ENCODE measurements around the gene MSI2. TPM values are rescaled to one million over a fixed set of nuclear protein-coding genes. Genes with fewer than 3 reads are reported as not detected.
A peak's percentile ranks its signal among the peaks of the same experiment; 100 is the strongest.

MSI2 gene
- total RNA-seq, 1 experiment from 2014 or later: 75.0 TPM

DNA sequence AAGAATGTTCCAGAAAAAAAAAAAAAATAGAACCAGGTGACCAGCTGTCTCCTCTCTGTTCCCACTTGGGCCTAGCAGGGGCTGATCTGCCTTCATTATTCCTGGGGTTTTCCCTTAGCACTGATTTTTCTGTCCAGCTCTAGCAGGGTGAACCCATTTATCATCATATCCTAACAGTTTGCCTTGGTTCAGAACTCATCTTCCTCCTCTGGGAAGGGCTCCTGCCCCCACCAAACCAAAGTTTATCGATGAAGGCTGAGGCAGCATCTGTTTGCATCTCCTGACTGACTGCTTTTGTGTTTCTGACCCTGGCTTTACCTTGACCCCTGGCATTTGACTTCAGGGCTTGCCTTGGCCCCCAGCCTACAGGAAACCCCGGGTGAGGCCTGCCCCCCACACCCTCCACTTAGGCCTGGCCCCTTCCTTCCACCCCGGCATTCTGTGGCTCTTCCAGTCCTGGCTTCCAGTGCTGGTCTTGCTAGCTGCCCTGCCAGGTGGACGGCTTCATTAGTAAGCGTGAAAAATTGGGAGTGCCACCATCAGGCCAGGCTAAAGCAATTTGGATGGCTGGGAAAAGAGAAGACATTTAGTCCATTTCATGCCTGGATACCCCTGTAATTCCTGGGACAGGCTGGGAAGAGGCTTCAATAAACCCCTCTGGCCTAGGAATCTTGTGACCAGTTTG, 323.9 kb downstream of the MSI2 start:
- DNase-seq (ENCODE audit: low spot score): no peak
- in situ Hi-C loops (cut with HindIII; ENCODE audit: low sequenced_read_pairs): no loop called here

DNA sequence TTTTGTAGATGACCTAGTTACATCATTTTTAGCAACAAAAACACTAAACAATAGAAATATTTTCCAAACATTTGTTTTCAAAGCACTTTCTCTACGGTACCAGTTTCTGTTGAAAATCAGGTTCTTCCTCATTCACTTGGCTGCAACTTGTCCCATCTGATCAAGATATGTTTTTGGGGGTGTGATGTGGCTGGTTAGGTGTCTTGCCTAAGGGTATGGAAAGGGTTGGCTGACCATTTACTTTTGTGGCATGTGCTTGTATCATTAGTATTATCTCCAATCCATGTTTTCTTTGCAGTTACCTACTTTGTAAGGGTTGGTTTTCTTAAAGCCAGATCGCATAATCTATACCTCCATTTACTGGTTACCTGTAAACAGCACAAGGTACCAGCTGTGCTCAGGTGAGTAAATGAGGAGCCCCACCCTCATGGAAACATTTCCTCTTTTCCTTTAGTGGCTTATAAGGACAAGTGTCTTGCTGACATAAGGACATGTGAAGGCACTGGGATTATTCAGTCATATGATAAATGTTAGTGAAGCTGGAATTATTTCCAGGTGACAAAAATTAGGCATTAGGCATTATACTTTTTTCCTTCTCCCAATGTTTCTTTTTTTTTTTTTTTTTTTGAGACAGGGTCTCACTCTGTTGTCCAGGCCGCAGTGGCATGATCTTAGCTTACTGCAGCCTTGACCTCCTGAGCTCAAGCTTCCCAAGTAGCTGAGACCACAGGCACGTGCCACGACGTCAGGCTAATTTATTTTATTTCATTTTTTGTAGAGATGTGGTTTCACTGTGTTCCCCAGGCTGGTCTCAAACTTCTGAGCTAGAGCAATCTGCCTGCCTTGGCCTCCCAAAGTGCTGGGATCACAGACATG, 326.8 kb downstream of the MSI2 start:
- in situ Hi-C loops (cut with HindIII; ENCODE audit: low sequenced_read_pairs): no loop called here
- no peak for DNase-seq (ENCODE audit: low spot score)

DNA sequence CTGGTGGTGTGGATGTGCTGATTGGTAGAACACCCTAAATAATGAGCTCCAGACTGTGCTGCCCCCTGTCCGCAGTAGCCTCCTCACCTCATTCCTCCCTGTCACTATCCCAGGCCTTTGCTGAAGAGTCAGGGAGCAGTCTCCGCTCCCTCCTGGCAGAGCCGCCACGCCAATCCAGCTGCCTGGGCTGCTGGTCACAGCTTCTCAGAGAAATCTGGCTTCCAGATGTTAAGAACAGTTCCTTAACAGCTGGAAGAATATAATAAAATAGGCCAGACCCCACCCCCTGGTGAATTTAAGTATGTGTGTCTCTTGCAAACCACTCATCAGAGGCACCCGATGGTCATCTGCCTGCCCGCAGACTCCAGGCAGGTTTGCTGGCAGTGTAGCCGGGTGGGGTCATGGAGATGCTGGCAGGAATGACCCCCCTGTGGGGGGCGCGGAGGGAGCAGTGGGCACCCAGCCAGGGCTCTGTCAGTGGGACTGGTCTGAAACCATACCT, 327.8 kb downstream of the MSI2 start:
- in situ Hi-C loops (cut with HindIII; ENCODE audit: low sequenced_read_pairs): no loop called here
- no peak for DNase-seq (ENCODE audit: low spot score)

DNA sequence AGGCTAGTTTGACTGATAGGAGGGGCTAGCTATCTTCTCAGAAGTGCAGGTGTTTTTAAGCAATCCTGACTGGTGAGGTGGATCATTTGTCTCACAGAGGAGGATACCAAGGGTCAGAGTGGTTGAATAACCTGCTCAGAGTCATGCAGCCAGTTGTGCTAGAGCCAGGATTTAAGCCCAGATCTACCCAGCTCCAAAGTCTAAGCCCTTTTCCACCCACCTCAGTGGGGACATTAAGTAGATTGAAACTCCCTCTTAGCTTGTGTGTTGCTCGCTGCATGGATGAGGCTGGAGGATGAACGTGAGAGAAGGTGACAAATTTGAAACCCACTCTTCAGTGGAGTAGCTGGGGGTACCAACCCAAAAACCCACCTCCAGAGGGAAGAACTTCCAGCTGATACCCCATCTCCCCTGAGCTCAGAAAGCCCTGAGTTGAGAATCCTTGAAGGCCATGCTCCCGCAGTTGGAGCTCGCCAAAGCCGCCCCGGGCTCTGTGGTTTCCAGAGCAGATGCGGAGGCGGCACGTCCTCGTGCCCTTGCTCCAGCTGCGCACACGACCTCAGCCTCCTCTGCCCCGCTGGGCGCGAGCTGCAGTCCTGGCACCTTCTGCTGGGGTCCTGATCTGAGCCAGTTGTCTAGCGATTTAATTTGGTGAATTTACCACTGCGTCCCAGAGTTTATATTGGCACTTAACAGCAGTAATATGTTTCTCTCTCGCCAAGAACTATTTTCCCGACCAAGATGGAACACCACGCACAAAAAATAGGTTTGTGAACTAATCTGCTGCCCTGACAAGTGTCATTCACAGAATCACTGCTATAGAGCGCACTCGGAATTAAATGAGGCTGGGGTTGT, 329.2 kb downstream of the MSI2 start:
- in situ Hi-C loops (cut with HindIII; ENCODE audit: low sequenced_read_pairs): no loop called here
- DNase-seq (ENCODE audit: low spot score): no peak

DNA sequence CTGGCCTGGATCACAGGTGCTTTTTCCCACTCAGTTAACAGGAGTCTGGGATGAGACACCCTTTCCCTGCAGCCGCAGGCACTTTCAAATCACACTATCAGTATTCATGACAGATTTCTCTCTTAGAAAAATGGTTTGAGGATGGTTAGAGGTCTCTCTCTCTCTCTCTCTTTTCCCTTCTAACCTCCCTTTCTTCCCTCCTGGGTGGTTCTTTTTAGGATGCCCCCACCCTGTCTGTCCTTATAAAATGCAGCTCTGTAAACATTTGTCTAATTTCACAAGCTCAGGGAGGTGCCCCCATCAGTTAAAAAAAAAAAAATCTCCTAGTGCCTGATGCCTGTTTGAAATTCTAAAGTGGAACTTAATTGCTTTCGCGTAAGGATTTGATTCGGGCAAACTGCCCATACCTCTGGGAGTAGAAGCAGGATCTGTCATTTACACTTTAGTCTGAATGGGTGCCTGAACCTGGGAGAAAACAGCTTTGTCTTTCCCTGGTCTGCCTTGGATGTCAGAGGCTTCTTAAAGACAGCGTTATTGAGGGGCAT, 329.9 kb downstream of the MSI2 start:
- no peak for DNase-seq (ENCODE audit: low spot score)
- in situ Hi-C loops (cut with HindIII; ENCODE audit: low sequenced_read_pairs): no loop called here

DNA sequence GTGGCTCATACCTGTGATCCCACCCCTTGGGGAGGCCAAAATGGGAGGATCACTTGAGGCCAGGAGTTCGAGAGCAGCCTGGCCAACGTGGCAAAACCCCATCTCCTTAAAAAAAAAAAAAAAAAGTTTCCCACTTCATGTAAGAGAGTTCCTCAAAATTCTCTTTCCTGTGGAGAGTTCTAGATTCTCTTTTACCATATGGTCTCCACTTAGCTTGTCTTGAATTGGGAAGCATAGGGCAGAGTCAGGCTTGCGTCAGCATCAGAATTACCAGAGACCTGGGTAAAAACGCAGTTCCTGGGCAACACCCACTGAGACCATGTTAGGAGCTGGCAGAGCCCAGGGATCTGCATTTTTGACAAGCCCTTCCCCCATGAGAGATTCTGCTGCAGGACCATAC, 330.4 kb downstream of the MSI2 start:
- in situ Hi-C loops (cut with HindIII; ENCODE audit: low sequenced_read_pairs): no loop called here
- no peak for DNase-seq (ENCODE audit: low spot score)

DNA sequence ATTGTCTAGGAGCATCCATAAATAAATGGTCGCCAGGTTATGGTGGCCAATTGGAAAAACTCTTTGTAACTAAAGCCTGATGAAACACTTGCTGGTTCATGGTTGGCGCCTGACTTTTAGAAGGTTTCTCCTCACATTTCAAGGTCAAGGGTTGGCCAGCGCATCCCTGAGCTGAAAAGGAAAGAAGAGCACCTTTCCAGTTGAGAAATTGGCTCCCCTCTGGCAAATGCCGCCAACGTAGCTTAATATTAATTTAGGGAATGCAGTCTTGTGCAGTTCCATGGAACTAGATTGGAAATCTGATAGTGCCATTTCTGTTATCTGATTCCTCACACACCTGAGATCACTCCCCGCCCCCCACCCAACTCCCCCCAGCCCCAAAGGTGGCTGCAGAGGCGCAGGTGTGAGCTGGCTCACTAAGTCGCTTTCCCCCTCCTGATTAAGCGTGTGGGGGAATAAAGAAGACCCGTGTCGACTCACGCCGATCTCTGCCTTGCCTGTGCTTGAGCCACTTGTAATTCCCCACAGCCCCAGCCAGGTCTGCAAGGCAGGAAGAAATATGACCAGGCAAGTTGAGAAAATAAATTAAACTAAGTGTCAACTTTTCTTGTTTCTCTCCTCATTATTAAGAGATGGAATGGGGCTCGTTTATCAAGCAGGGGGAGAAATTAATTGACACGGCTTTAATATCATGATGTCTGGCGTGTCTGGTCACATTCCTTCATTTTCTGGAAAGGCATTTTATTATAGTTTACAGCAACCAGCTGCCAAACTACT, 331.1 kb downstream of the MSI2 start:
- no peak for DNase-seq (ENCODE audit: low spot score)
- in situ Hi-C loops (cut with HindIII; ENCODE audit: low sequenced_read_pairs): no loop called here

DNA sequence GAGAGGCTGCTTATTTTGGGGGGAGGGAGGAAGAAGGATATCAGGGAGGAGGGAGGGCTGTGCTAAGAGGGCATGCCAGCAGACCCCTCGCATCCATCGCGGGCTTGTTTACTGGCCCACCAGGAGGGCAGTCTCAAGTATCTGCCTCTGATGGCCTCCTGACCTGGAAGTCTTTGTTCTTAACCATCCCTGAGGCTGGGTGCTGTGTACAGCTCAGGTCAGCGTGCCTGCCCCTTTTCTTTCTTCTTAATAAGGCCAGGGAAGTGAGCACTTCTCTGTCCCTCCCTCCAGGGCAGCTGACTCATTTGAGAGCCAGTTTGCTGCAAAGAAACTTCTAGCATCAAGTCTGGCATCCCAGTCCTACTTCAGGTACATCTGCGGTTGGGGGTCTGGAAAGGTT, 331.8 kb downstream of the MSI2 start:
- in situ Hi-C loops (cut with HindIII; ENCODE audit: low sequenced_read_pairs): no loop called here
- no peak for DNase-seq (ENCODE audit: low spot score)

DNA sequence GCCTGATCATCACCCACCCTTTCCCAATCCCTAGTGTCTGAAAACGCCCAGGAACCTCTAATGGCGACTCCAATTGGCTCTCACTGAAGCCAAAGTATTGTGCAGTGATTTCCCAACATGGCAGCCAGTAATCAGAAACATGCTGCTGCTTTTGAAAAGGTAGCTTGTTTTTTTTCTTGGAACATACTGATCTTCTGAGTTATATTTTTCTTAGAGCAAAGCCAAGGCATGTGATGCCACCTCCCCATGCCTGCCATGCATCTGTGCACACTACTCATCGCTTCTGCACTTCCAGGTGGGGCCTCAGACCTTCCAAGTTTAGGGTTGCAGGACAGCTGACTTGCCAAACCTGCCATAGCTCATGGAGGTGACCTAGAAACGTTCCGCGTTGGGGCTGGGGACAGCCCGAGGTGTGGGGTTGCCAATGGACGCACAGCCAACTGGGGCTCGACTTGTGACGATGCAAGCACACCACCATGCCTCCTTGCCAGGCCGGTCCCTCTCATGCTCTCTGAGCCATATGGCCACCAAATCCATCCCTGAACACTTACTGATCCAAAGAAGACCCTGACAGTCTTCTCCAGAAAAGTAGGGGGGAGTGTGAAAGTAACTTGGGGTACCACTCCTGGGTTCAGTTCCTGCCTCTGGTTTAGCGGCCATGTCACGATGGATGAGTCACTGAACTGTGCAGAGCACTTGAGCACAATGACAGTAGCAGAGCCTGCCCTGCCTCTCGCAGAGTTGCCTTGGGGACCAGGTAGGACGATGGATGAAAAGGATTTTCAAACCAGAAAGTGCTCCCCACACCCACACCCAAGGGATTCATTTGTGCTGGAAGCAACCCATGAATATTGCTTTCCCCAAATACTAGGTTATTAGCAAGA, 333.1 kb downstream of the MSI2 start:
- no peak for DNase-seq (ENCODE audit: low spot score)
- in situ Hi-C loops (cut with HindIII; ENCODE audit: low sequenced_read_pairs): no loop called here

DNA sequence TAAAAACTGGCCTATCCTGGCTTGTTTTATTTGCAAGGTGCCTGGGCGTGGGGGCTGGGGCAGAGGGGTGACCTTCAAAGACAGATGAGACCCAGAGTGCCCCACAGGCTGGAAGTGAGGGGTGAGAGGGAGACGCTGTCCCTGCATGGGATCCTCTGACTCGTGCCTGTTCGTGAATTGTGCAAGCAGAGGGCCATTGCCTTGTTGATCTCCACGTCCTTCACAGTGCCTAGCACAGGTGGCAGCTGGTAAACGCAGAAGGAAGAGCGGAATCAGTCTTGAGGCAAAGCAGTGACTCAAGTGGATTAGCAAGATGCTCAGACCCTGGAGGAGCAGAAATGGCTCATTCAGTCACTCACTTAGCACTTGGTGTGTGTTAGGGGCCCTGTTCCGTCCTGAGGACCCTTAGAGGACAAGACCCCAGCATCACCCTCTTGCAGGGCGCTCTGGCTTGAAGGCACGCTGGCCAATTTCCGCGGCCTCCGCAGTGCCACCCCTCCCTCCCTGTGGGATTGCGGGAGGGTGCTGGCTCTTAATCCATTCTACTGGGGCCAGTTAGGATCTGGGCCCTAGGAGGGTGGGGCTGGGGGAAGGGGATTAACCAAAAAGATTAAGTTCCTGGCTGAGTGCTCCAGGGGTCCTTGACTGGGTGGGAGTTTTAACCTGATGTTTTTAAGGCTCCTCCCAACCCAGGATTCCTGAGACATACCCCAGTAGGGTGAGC, 337.6 kb downstream of the MSI2 start:
- in situ Hi-C loops (cut with HindIII; ENCODE audit: low sequenced_read_pairs): no loop called here
- DNase-seq (ENCODE audit: low spot score): no peak

DNA sequence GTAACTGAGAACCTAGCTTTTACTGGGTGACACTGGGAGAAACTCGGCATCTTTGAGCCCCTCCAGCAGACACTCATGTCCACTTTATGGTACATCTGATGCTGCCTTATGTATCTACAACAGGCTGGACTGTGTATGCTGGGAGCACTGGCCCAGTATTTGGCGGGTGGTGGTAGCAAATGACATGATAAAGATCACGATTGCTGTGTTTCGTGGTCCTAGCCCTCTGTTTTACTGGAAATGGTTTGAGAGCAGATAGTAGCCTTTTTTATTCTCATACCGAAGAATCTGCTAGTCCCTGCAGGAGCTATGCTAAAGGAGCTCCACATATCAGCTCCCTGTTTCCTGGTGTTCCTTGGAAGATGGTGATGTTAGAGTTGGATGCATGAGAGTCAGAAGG, 338.4 kb downstream of the MSI2 start:
- in situ Hi-C loops (cut with HindIII; ENCODE audit: low sequenced_read_pairs): no loop called here
- DNase-seq (ENCODE audit: low spot score): no peak

DNA sequence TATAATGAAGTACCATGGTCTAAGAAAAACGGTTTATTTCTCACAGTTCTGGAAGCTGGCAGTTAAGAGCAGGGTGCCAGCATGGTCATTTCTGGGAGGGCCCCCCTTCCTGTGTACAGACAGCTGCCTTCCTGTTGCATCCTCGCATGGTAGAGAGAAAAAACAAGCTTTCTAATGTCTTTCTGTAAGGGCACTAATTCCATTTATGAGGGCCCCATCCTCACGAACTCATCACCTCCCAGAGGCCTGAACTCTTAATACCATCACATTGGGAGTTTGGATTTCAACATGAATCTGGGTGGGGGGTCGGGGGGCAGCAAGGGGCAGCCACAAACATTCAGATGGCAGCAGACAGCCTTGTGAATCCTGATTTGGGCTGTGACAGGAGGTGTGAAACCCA, 339.1 kb downstream of the MSI2 start:
- DNase-seq (ENCODE audit: low spot score): no peak
- in situ Hi-C loops (cut with HindIII; ENCODE audit: low sequenced_read_pairs): no loop called here

DNA sequence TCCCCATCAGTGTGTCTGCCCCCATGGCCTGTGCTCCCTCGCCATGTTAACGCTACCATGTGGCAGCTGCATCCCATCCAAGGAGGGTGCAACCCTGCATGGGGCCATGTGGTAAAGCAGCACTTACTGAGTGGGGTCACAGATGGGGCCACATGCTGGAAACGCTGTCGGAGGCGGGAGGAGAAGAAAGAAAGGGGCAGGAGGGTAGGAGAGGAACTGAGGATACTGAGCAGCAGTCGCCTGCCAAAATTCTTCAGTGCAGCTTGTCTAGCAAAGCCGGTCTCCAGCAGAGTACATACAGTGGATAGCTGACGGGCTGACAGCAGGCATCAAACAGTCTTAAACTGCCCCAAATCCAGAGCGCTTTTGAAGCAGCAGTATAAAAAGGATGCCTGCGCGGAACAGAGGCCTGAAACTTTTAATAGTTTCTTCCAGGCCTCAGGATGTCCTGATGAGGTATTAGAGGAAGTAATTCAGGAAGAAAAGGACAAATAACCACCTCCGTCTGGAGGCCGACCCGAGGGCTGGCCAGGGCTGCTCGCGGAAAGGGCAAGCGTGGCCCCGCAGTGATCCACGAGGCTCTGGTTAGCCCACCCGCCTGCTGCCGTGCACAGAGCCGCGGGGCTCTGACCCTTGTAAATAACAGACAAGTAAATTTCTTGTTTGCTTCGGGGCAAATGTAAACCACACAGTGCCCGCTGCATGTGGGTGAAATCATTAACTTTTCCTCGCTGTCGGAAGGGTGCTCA, 339.8 kb downstream of the MSI2 start:
- in situ Hi-C loops (cut with HindIII; ENCODE audit: low sequenced_read_pairs): no loop called here

DNA sequence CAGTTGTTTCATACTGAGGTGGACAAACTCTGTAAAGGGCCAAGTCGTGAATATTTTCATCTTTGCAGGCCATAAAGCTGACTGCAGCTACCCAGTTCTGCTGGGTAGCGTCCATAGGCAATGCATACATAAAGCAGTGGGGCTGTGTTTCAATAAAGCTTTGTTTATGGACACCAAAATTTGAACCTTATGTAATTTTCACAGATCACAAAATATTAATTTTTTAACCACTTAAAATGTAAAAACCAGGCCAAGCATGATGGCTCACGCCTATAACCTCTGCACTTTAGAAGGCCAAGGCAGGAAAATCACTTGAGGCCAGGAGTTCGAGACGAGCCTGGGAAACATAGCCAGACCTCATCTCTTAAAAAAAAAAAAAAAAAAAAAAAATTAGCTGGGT, 340.8 kb downstream of the MSI2 start:
- in situ Hi-C loops (cut with HindIII; ENCODE audit: low sequenced_read_pairs): no loop called here
- DNase-seq (ENCODE audit: low spot score): no peak

More for the DNA sequence above, 339.8 kb downstream of the MSI2 start:
- DNase-seq (ENCODE audit: low spot score): peak; percentile 59

DNA sequence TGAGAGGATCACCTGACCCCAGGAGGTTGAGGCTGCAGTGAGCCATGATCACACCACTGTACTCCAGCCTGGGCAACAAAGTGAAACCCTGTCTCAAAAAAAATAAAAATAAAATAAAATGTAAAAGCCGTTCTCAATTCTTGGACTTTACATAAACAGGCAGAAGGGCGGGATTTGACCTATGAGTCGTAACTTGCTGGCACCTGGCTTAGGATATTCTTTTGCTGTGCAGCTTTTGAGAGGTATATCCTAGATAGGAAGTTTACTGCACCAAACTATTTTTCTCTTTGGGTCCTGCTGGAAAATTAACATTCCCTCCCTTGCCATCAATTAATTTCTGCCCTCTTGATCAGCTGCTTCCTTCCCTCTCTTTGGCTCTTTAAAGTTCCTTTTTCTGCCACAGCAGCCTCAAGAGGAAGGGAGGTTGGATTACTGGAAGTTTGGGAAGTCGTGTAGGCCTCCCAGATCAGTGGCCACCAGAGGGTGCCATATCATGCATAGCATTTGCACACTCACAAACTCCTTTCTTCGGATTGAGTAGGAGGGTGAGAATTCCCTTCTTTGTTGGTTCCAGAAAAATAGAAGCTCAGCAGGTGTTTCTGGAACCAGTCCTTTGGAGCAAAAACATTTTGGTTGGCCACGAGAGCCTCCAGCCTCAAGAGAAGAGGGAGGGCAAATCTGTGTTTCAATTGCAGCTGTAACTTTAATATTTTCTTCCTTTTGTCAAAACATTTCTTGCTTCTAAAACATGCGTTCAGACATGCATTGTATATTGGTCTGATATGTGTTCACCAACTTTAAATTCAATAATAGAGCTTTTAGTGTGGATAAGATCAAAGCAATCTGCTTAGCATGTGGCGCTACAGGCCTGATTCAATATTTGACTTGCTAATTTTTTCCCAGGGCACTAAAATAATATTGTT, 341.5 kb downstream of the MSI2 start:
- in situ Hi-C loops (cut with HindIII; ENCODE audit: low sequenced_read_pairs): no loop called here
- peak; percentile 73 for DNase-seq (ENCODE audit: low spot score)
